Adrenal gland (tissue), 5 donors: ENCODE results near the gene KCTD19.

Source experiments
- POLR2A ChIP-seq, 2 donors: fragments of 450-650 bp; IDR thresholded peaks; one replicate each; pipeline ENCODE4 v1.6.1; 2017; ENCODE audit warnings: antibody characterized with exemption in 2 of 2, mild to moderate bottlenecking in 2 of 2, moderate library complexity in 1 of 2
- TF ChIP-seq, protein P1 (sequence below), 6 experiments: fragments of 450-650 bp in 4 of 6; fragments of 200-600 bp in 2 of 6; sonication (generic) in 1 of 6; IDR thresholded peaks; 1 replicate in 5 of 6; 2 replicates in 1 of 6; pipeline versions ENCODE4 v1.5.1 to v1.8.0; 2016 to 2021; ENCODE audit warnings: antibody characterized with exemption in 6 of 6, mild to moderate bottlenecking in 2 of 6, moderate library complexity in 1 of 6
- donor health status: DM: no; HTN: no; CAD: no.

DNA sequence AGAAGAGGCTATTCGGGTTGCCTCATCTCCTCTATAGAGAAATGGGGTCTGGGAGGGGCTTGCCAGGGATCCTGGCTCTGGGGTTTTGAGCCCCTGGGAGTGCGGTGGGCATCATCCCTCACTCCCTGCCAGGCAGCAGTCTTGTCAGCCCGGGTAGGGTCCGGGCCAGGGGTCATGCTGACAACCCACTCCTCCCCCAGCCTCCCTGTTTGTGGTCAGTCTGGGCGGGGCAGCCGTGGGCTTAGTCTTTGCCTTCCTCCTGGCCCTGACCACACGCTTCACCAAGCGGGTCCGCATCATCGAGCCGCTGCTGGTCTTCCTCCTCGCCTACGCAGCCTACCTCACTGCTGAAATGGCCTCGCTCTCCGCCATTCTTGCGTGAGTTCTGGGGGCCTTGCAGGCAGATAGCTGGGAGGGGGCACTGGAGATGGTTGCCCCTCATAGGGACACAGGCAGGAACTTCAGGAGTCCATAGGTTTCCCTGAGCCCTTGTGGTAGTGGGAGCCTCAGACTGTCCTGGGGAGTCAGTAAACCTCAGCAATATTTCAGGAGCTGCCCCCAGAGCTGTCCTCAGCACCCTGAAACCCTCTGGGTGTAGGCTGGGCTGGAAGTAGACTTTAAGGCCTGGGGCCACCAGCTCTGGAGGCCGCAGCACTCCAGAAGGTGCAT lies 70.9 kb downstream of the KCTD19 start:
- TF ChIP-seq POLR2A (IDR thresholded peaks at IDR 0.05), result no peak
- TF ChIP-seq, protein P1, sequence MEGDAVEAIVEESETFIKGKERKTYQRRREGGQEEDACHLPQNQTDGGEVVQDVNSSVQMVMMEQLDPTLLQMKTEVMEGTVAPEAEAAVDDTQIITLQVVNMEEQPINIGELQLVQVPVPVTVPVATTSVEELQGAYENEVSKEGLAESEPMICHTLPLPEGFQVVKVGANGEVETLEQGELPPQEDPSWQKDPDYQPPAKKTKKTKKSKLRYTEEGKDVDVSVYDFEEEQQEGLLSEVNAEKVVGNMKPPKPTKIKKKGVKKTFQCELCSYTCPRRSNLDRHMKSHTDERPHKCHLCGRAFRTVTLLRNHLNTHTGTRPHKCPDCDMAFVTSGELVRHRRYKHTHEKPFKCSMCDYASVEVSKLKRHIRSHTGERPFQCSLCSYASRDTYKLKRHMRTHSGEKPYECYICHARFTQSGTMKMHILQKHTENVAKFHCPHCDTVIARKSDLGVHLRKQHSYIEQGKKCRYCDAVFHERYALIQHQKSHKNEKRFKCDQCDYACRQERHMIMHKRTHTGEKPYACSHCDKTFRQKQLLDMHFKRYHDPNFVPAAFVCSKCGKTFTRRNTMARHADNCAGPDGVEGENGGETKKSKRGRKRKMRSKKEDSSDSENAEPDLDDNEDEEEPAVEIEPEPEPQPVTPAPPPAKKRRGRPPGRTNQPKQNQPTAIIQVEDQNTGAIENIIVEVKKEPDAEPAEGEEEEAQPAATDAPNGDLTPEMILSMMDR (IDR thresholded peaks at IDR 0.05), result no peak
